ENCODE data around the gene STK32B.

Gene STK32B

GRCh38 chr4:5446595-5447226 is 395.4 kb downstream of the STK32B start:
- no peak for DNase-seq (ENCODE audit: low spot score)

- no peak for DNase-seq (ENCODE audit: low spot score)
Observed at GRCh38 chr4:5447755-5448154, 396.5 kb downstream of the STK32B start.

GRCh38 chr4:5448221-5448620 is 396.9 kb downstream of the STK32B start:
- no peak for DNase-seq (ENCODE audit: low spot score)

GRCh38 chr4:5451243-5451642 is 400.0 kb downstream of the STK32B start:
- no peak for DNase-seq (ENCODE audit: low spot score)

GRCh38 chr4:5452156-5452555 is 400.9 kb downstream of the STK32B start:
- DNase-seq (ENCODE audit: low spot score): no peak

GRCh38 chr4:5455003-5455585 is 403.8 kb downstream of the STK32B start:
- DNase-seq (ENCODE audit: low spot score): no peak

GRCh38 chr4:5456296-5456845 is 405.1 kb downstream of the STK32B start:
- no peak for DNase-seq (ENCODE audit: low spot score)

- no peak for DNase-seq (ENCODE audit: low spot score)
Observed at GRCh38 chr4:5458676-5459075, 407.4 kb downstream of the STK32B start.

- no peak for DNase-seq (ENCODE audit: low spot score)
Observed at GRCh38 chr4:5459236-5459635, 408.0 kb downstream of the STK32B start.

GRCh38 chr4:5460106-5460801 is 409.0 kb downstream of the STK32B start:
- no peak for DNase-seq (ENCODE audit: low spot score)

GRCh38 chr4:5461477-5461876 is 410.2 kb downstream of the STK32B start:
- DNase-seq (ENCODE audit: low spot score): no peak

GRCh38 chr4:5462254-5462835 is 411.1 kb downstream of the STK32B start:
- no peak for DNase-seq (ENCODE audit: low spot score)

- no peak for DNase-seq (ENCODE audit: low spot score)
Observed at GRCh38 chr4:5462896-5463295, 411.6 kb downstream of the STK32B start.

GRCh38 chr4:5463361-5463760 is 412.1 kb downstream of the STK32B start:
- DNase-seq (ENCODE audit: low spot score): no peak

GRCh38 chr4:5463936-5464650 is 412.8 kb downstream of the STK32B start:
- no peak for DNase-seq (ENCODE audit: low spot score)

GRCh38 chr4:5465529-5465928 is 414.2 kb downstream of the STK32B start:
- no peak for DNase-seq (ENCODE audit: low spot score)

GRCh38 chr4:5465956-5466355 is 414.7 kb downstream of the STK32B start:
- DNase-seq (ENCODE audit: low spot score): no peak

- DNase-seq (ENCODE audit: low spot score): no peak
Observed at GRCh38 chr4:5467111-5467510, 415.8 kb downstream of the STK32B start.

- no peak for DNase-seq (ENCODE audit: low spot score)
Observed at GRCh38 chr4:5469151-5469775, 418.0 kb downstream of the STK32B start.

GRCh38 chr4:5469861-5470260 is 418.6 kb downstream of the STK32B start:
- no peak for DNase-seq (ENCODE audit: low spot score)

- no peak for DNase-seq (ENCODE audit: low spot score)
Observed at GRCh38 chr4:5470318-5471198, 419.3 kb downstream of the STK32B start.

Measured in CD4-positive, alpha-beta T cell treated with Interleukin-6 at 100 ng/mL for 8 hours (primary cell).